ENCODE results near the gene GSG1. TPM values are rescaled to one million over a fixed set of nuclear protein-coding genes. Genes with fewer than 3 reads are reported as not detected.

Gene GSG1
- total RNA-seq, 1 experiment from 2014 or later = not detected

DNA sequence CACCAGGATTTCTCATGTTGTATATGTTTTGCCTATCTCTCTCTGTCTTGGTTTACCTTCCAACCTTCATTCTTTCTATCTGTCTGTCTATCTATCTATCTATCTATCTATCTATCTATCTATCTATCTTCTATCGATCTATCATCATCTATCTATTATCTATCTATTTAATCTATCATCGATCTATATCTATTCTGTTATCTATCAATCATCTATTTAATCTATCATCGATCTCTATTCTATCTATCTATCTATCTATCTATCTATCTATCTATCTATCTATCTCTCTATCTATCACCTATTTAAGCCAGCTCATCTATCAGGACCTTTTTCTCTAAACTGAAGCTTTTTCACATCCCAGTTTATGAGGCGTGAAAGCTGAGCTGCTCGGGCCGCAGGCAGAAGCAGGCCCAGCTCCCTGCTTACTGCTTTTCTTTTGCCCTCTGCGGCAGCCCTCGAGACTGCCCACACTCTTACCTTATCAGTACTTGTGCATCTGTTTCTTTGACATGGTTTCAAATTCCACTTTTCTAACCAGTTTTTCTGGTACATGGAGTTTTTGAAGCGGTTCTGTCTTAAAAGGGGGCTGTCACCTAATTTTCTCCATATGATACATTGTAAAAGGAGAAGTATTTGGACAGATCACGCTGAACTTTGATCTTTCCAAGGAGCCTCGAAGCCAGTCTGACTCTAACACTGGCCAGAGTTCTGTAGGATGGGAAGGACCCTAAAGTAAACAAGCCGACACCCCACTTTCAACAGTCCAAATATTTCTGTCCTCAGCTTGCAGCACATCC is 44.4 kb upstream of the GSG1 start:
- ATAC-seq (no peak), DNase-seq (ENCODE audit: low read depth, low spot score) (no peak)
- Histone ChIP-seq H3K4me3 (replicated peaks in 1 of 2; ENCODE audit: low read depth in 1 of 2, low read length in 2 of 2) (no peak overlapping the region), H3K27ac (ENCODE audit: low read depth, low read length) (no peak overlapping the region), H3K9me2 (ENCODE audit: insufficient read depth) (no peaks in the 10 kb centered on the region), H3K4me2 (ENCODE audit: low read length) (no peak overlapping the region), H3K9ac (ENCODE audit: low read length) (no peak overlapping the region), H3K27me3 (ENCODE audit: insufficient read depth, low read length) (no peaks in the 10 kb centered on the region), H4K20me1 (ENCODE audit: insufficient read depth) (no peaks in the 10 kb centered on the region), H3K9me3 (ENCODE audit: control insufficient read depth in 1 of 2, insufficient read depth in 1 of 2, low read depth in 1 of 2, low read length in 2 of 2) (no peaks in the 10 kb centered on the region), H2AFZ (ENCODE audit: low read depth, low read length, poor library complexity, severe bottlenecking) (no peak overlapping the region), H3K79me2 (ENCODE audit: insufficient read depth, low read length) (no peaks in the 10 kb centered on the region), H3K36me3 (ENCODE audit: control insufficient read depth in 1 of 2, insufficient read depth in 2 of 2, low read length in 2 of 2) (no peaks in the 10 kb centered on the region), H3K4me1 (ENCODE audit: control insufficient read depth in 1 of 2, insufficient read depth in 2 of 2, low read length in 2 of 2) (peaks cover 0 to 5% of the 10 kb centered on the region in 2 experiments; a peak in 1 of 4 replicates)
- ChIA-PET POLR2A (no interaction called here), RAD21 (ENCODE audit: low non-redundant PET in 1 of 2, low total read pairs in 2 of 2, uncharacterized antibody in 2 of 2, unreplicated experiment in 2 of 2) (no interaction called here), CTCF (no interaction called here)
- intact Hi-C loops (cut with micrococcal nuclease) = no loop called here
- TF ChIP-seq JUND (IDR thresholded peaks at IDR 0.05) (no peak), TCF7L2 (IDR thresholded peaks at IDR 0.05; ENCODE audit: borderline replicate concordance, extremely low read depth, insufficient read depth, insufficient read length) (no peak), ZFX (IDR thresholded peaks at IDR 0.05) (no peak), SIN3A (IDR thresholded peaks at IDR 0.05; ENCODE audit: low read depth) (no peak), POLR2AphosphoS5 (IDR thresholded peaks at IDR 0.05; ENCODE audit: low read depth, low read length) (no peak), FOSL1 (IDR thresholded peaks at IDR 0.05; ENCODE audit: low read depth) (no peak), YY1 (IDR thresholded peaks at IDR 0.05; ENCODE audit: extremely low read depth, insufficient replicate concordance, low read depth, low read length) (no peak), ZNF274 (IDR thresholded peaks at IDR 0.05; ENCODE audit: low read depth, low read length) (no peak), POLR2A (IDR thresholded peaks at IDR 0.05; ENCODE audit: borderline replicate concordance, extremely low read depth, insufficient read depth, insufficient read length) (no peak), ELF1 (IDR thresholded peaks at IDR 0.05; ENCODE audit: borderline replicate concordance, low read depth) (no peak), CBX3 (IDR thresholded peaks at IDR 0.05; ENCODE audit: low read depth) (no peak), RAD21 (IDR thresholded peaks at IDR 0.05; ENCODE audit: low read depth) (no peak), EZH2 (IDR thresholded peaks at IDR 0.05) (no peak), SP1 (IDR thresholded peaks at IDR 0.05; ENCODE audit: low read depth) (no peak), ZBTB33 (IDR thresholded peaks at IDR 0.05; ENCODE audit: extremely low read depth, insufficient replicate concordance, low read length) (no peak), CEBPB (IDR thresholded peaks at IDR 0.05; ENCODE audit: low read depth) (no peak), REST (IDR thresholded peaks at IDR 0.05; ENCODE audit: low read depth) (no peak), EGR1 (IDR thresholded peaks at IDR 0.05; ENCODE audit: low read depth) (no peak)
- TF ChIP-seq, protein P1, sequence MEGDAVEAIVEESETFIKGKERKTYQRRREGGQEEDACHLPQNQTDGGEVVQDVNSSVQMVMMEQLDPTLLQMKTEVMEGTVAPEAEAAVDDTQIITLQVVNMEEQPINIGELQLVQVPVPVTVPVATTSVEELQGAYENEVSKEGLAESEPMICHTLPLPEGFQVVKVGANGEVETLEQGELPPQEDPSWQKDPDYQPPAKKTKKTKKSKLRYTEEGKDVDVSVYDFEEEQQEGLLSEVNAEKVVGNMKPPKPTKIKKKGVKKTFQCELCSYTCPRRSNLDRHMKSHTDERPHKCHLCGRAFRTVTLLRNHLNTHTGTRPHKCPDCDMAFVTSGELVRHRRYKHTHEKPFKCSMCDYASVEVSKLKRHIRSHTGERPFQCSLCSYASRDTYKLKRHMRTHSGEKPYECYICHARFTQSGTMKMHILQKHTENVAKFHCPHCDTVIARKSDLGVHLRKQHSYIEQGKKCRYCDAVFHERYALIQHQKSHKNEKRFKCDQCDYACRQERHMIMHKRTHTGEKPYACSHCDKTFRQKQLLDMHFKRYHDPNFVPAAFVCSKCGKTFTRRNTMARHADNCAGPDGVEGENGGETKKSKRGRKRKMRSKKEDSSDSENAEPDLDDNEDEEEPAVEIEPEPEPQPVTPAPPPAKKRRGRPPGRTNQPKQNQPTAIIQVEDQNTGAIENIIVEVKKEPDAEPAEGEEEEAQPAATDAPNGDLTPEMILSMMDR (IDR thresholded peaks at IDR 0.05 in 2 of 3, conservative IDR thresholded peaks at IDR 0.05 in 1 of 3; ENCODE audit: borderline replicate concordance in 1 of 3, insufficient read depth in 1 of 3, low read depth in 2 of 3, low read length in 2 of 3) = no peak
- TF ChIP-seq, protein P2, sequence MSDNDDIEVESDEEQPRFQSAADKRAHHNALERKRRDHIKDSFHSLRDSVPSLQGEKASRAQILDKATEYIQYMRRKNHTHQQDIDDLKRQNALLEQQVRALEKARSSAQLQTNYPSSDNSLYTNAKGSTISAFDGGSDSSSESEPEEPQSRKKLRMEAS (IDR thresholded peaks at IDR 0.05) = no peak
- BruUV-seq (replicated peaks) = no TSS peak
